Stromal cell of bone marrow (primary cell): Measurements from ENCODE around the gene LRP1.

ENCODE experiments used
- DNase-seq: peaks from one replicate; pipeline ENCODE4 v3.0.0-alpha.2; 2012; ENCODE audit warnings: low read depth

Gene LRP1

DNA sequence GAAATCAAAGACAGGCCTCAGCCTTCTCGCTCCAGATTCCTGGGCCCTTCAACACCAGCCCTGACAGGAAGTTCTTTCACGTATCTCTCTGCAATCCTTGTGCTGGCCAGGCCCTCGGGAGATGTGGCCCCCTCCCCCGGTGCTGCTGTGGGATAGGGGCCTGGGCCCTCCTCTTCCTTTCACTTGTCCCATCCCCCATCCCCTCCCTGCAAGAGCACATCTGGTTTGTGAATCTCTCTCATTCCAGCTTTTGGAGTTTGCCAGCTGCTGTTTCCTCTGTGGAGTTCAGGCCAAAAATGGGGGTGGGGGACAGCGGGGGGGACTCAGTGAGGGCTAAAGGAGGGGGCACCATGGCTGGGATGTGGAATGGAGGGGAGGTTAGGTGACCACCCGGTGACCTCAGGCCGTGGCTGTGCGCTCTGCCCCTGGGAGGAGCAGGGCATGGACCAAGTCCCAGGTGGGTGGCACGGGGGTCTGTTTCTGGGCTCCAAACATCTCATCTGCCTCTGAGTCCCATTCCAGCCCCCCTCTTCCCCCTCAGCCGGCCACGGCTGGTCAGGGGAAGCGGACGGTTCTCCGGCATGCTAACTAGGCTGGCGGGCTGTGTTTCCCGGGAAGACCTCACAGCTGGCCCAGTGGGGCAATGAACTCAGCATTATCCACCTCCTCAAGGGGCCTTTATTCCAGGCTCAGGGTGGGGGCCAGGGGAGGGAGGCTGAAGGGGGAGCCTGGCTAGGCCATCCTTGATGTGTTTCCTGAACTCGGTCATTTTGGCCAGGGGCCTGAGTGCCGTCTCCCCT is 7.4 kb downstream of the LRP1 start:
- peak; percentile 72 for DNase-seq

DNA sequence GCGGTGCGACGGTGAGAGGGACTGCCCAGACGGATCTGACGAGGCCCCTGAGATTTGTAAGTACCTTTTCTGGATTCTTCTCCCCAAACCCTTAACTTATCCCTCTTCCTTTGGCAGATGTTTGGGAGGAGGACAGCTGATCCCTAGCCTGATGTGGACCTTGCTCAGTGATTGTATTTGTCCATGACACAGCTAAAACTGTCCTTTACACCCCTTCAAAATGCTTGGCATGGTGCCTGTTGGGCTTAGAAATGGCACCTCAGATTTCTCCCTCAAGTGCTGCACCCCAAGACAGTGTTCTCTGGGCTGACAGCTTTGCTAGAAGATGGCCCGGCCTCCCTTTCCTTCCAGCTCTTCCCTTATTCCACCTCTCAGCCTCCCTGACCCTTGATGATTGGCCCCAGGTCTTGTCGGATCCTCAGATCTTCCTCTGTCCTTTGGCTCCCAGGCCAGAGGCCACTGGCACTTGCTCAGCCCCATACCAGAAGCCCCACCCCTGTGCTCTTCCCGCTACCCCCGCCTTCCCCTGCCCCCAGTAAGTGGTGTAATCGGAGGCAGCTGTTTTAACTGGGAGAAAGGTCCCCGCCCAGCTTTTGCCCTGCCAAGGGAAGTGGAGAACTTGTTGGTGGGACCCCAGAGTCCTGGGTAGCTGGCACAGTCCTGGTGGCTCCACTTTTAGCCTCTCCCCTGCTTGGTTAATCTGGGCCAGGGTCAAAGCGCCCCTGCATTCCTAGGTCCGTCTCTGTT is 10.4 kb downstream of the LRP1 start:
- no peak for DNase-seq

GRCh38 chr12:57139796-57140649 is 11.7 kb downstream of the LRP1 start:
- no peak for DNase-seq

DNA sequence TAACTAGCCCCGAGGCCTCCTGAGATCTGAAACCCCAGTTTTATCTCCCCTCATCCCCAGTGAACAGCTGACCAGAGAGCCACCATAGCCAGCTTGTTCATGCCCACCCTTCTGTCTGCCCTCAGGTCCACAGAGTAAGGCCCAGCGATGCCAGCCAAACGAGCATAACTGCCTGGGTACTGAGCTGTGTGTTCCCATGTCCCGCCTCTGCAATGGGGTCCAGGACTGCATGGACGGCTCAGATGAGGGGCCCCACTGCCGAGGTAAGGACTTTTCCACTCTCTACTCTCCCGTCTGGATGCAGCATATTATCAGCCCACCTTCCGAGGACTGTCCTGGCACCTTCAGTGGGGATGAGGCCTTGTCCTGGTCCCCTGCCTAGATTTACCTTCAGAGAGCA is 13.0 kb downstream of the LRP1 start:
- DNase-seq: no peak

DNA sequence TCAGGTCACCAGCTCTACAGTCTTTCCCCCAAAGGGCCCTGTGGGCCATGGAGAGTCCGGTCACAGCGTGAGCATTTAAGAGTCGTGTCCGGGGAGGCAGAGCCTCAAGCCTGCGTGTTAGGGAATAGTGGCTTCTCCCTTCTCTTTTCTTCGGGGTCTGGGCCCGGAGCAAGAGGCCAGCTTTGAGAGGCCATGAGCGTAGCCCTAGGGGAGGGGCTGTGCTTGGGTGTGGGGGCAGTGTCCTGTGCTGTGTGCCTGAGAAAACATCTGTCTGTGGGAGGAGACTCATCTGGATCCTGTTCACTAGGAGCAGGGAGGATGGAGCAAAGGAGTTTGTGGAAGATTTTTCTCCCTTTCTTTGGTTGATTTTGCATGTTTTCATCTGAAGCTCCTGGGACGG is 13.8 kb downstream of the LRP1 start:
- DNase-seq: no peak

DNA sequence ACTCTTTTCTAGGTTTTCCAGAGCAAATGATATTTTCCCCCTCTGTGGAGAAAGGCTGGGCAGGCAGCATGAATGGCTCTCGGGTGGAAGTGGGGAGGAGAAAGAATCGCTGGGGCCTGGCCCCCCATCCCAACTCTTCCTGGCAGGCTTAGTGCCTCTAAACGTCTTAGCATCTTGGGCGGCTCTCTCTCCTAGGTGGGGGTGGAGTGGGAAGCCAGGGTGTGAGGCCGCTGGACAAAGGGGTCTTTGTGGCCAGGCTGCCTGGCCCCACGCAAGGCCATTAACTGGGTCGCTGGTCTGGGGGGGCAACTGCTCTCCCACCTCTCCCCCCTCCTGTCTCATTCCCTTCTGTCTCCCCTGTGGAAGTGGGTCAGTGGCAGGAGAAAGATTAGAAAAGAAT is 14.4 kb downstream of the LRP1 start:
- DNase-seq: no peak

GRCh38 chr12:57143454-57143853 is 15.2 kb downstream of the LRP1 start:
- no peak for DNase-seq

- no peak for DNase-seq
Observed at GRCh38 chr12:57145460-57146059, 17.3 kb downstream of the LRP1 start.

DNA sequence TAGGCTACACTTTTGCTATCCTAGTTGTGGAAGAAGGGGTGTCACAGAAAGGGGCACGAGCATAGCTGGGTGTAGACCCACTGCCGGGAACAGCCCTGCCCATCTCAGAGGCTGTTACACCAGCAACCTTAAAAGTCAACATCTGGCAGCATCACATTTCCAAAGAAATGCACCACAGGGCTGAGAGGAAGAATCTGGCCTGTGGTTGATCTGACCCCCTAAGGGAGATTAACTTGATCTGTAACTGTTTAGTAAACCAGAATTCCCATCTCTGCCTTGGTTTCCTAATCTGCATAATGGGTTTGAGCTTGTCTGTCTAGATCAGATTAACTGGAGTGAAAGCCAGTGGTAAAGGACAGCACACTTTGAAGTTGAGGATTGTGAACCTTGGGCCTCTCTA is 17.8 kb downstream of the LRP1 start:
- DNase-seq: no peak

DNA sequence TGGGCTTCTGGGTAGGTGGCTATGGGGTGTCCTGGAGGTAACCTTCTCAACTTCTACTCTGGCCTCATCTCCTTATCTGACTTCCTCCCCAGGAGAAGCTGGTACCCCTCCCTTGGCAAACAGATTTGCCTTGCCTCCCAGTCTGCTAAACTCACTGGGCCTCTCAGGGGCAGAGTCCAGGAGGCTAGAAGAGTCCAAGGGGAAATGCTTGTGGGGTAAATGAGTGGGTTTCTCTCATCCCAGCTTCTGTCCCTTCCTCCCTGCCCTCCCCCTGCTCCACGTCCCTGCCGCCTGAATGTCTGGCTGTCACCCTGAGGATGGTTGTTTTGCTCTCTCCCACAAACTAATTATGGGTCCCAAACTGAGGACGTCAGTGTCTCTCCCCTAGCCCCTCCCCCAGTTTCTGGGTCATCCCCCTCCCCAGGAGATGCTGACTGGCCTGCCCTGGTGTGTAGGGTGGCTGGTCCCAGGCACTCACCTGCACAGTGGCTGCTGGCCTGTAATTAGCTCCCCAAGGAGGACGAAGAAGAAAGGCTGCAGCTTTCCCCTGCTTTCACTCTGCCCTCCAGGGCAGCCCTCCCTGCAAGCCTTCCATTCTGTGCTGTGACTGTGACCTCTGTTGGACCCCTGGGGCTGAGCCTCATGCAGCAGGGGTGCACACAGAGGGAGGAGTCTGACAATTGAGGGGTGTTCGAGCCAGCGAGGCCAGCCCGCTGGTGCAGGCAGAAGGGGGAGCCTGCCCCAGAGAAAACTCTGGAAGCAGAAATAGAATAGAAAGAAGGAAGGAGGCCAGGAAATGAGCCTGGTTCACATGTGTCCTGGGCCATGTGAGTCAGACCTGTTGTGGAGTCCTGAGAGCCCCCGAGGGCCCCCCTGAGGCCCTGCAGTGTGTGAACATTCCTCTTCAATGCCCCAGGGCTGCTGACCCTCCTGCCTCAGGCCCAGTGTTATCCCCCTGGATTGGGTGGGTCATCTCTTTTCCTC is 19.0 kb downstream of the LRP1 start, which contains the start of gene LRP1-AS:
TSS of gene LRP1-AS (minus strand) at position 659 of the 984 bp plus-strand sequence.
- DNase-seq: no peak

DNA sequence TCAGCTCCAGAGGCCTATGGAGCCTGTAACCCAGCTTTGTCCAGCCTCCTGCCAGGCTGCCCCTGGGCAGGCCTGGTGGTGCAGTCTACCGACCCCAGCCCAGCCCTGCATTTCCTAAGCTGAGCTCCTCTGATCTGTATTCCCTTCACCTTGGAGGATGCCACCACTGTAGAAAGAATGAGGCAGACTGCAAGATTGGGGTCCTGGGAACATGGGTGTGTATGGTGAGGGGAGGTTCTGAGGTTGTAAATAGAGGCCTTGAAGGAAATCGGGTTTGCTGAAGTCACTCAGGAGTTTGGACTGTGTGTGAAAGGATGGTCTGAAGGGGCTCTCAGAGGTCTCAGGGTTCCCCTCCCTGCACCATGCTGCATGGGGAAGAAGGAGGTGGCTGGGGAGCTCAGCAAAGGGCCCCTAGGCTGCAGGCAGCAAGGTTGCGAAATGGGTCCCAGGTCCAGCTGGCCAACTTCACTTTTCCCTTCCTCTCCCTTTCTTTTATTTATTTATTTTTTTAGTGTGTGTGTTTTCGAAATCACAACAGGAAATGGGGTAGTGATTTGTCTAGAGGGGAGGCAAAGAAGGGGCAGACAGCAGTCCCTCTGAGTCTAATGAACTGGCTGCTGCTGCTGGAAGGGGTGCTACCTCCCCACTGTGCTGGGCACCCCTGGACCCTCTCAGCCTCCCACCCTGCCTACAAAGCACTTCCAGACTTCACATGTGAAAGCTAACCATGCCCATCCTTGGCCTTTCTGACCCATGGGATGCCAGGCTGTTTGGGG is 20.4 kb downstream of the LRP1 start:
- DNase-seq: no peak

- DNase-seq: peak; percentile 78
Observed at GRCh38 chr12:57149245-57149900, 21.1 kb downstream of the LRP1 start.

DNA sequence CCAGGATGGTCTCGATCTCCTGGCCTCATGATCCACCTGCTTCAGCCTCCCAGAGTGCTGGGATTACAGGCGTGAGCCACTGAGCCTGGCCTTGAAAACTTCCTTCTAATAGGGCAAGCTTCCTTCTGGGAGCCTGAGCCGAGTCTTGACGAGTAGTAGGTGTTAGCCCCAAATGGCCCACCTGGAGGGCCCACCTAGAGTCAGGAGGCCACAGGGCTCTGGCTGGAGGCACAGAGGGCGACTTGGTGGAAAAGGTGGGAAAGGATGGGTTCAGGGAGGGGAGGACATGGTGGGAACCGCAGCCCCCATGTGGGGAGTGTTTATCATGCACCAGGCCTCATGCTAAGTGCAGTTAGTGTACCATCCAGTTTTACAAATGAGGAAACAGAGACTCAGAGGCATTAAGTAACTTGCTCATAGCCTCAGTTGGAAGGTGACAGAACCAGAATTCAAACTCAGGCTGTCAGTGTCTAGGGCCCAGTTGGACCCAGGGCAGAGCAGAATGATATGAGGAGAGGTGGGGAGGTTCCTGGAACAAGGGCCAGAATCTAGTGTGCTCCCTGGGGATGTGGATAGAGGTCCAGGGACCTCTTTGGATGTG is 22.2 kb downstream of the LRP1 start:
- DNase-seq: no peak

DNA sequence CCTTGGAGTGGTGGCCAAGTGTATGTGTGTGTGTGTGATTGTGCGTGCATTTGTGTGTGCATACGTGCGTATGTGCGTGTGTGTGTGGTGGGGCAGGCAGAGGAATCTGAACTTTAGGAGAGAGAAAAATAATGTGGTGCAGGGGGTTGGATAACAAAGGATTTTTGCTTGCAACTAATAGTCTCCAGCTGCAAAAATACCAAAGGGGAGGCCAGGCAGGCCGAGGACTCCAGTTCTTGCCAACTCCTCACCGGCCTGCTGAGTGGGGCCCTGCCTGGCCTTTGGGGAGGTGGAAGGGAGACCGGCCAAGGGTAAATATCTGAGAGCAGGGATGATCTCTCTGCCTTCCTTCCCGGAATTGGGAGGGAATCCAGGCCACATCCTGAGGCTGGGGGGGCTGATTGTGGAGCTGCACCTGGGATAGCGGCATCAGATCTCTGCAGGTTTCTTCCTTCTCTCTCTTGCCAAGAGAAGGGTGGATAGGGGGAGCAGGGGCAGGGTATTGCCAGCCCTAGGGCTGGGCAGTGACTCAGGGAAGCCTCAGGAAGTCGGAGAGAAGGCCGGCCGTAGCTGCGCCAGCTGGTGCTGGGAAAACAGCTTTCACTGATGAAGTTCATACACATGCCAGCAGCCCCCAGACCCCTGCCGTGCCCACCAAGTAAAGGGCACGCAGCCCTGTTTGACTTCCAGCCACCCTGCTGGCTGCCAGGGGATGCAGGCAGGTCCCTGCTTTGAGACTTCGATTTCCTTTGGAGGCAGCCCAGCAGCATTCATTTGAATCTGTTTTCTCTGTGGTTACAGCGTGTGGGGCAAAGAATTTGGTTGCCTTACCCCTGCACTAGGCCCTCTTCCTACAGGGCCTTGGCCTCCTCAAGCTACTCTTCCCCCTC is 23.7 kb downstream of the LRP1 start:
- peak; percentile 68 for DNase-seq

DNA sequence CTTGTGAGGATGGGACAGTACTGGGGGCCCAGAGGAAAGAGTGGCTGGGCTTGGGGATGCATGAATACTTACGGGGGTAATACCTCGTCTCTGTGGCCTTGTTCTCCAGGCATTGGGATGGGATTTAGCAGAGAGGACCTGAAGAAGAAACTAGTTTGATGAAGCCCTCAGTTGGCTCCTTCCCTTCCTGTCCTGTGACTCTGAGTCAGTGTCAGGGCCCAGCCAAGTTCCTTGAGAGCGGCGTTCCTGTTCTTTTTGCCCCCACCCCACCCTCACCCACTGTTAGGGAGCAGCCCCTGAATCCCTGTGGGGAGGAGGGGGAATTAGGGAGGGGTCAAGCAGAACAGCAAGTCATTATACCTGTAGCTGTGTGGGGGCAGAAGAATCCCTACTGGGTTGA is 24.4 kb downstream of the LRP1 start:
- no peak for DNase-seq

DNA sequence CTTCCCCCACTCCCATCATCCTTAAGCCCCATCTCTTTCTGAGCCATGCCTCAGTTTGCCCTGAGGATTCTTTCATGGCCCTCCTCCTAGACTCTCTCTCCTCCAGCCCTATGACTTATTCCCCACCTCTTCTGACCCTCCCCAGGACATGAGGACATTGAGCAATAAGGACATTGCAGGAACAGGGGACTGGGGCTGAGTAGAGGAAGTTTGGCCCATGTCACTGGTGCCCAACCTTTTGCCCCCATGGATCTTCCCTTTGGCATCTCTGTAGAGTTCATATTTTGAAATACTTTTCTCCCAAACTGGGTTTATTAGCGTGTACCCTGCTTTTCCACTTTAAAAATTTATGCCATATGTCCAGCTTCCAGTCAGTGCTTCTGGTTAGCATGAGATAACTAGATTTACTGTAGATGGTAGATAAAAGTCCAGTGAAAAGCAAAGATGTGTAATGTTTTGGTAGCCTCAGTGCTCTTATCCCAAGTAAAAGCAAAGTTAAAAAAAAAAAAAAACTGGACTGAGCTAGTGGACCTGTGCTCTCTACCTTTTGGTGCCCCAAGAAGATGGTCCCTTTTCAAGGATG is 25.2 kb downstream of the LRP1 start:
- DNase-seq: no peak

- no peak for DNase-seq
Observed at GRCh38 chr12:57154076-57154475, 25.8 kb downstream of the LRP1 start.
